GM19372 (cell line): ENCODE results near the gene CRK.
"Not testable (repeated sequence)": the region's sequence is repeated elsewhere in the genome, so short reads cannot be mapped to it uniquely, and the experiment has no call there.

Experiments used
- ATAC-seq: cut with Tn5 transposase; IDR thresholded peaks from one replicate; pipeline ENCODE4 v1.9.1; 2021; ENCODE audit warnings: mild to moderate bottlenecking, low read depth, moderate library complexity; ENCODE audit not compliant: unreplicated experiment

The CRK gene

DNA sequence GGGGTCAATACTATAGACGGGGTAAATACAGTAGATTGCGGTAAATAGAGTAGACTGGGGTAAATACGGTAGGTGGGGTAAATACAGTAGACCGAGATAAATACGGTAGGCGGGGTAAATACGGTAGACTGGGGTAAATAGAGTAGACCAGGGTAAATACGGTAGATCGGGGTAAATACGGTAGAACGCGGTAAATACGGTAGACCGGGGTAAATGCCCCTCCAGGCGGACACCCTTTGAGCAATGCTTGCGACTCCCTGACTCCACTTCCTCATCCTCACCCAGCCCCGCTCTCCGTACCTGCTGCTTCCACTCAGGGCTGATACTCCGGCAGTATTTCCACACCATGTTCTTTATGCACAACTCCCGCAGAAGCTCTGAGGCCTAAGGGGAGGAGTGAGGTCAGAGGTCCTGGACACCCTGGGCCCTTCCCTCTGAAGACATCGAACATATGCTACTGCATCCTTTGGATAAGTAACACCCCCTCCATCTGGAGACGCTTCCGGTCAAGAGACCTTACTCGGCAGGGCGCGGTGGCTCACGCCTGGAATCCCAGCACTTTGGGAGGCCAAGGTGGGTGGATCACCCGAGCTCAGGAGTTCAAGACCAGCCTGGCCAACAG is 13.3 kb upstream of the CRK start:
- ATAC-seq: no peak

DNA sequence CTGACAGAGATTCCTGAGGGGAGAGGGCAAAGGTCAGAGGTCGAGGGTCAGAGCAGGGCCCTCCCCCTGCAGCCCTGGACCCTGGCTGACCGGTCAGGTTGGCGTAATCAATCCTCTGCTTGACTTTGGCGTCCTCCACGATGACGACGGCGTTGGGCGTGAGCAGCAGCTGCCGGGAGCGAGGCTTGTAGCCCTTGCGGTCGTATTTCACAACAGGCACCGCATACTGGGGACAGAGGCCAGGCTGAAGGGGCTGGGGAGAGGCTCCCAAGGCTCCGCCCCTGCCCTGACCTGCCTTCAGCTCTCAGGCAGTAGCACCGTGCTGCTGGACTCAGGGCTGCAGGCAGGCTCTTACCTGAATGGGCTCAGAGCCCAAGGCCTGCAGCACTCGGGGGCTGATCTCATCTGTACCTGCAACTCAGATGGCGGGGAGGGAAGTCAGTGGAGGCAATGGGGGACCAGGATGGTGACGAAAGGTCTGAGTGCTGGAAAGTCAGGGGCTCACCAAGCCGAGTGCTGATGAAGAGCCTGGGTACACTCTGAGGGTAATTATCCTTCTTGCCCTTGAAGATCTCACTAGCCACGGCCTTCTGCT is 12.0 kb upstream of the CRK start:
- no peak for ATAC-seq

- no peak for ATAC-seq
Observed at GRCh38 chr17:1467258-1467657, 11.2 kb upstream of the CRK start.

DNA sequence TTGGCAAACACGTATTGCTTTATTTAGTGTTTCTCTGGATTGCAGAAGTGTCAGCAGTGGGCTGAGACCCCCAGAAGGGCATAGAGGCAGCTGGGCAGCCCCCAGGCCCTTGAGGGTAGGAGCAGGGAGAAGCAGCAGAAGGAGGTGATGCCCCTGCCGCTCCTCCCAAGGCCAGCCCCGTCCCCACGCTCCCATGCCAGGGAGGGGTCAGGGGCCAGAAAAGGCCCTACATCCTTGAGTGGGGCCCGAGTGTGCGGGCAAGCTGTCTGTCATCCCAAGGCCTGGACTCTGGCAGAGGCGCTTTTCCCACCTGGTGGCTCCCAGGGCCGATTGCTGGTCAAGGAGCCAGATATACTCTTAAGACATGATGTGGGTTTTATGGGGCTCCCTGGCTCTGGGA is 8.2 kb upstream of the CRK start:
- ATAC-seq: no peak

DNA sequence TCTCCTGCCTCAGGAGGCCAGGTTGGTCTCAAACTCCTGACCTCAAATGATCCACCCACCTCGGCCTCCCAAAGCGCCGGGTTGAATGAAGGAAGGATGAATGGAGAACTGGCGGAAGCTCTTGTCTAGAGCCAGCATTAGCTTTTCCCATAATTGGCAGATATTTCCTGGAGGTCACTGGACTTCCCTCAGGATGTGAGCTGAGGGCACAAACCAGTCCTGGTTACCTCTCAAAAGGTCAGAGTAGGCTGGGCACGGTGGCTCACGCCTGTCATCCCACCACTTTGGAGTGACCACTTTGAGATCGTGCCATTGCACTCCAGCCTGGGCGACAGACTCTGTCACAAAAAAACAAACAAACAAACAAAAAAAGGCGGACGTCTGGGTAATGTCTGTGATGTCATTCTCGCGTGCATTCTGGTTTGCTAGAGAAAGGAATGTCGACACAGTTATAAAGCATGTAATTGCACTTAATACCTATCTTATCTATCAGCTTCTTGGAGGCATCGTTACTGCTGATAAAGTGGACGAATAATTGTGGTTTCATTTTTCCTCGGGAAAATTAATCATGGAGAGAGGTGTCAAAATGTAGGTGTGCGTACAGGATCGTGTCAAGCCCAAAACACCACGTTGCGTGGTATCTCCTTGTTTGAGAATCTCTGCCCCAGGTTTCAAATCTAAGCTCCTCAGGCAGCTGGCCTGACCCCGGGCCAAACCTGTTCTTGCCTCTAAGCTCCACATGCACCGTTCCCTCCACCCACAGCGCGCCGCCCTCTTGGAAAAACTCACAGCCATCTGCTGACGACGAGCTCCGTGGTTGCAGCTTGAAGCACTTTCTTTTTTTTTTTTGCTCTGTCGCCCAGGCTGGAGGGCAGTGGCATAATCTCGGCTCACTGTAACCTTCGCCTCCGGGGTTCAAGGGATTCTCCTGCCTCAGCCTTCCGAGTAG is 6.4 kb upstream of the CRK start:
- ATAC-seq: no peak

DNA sequence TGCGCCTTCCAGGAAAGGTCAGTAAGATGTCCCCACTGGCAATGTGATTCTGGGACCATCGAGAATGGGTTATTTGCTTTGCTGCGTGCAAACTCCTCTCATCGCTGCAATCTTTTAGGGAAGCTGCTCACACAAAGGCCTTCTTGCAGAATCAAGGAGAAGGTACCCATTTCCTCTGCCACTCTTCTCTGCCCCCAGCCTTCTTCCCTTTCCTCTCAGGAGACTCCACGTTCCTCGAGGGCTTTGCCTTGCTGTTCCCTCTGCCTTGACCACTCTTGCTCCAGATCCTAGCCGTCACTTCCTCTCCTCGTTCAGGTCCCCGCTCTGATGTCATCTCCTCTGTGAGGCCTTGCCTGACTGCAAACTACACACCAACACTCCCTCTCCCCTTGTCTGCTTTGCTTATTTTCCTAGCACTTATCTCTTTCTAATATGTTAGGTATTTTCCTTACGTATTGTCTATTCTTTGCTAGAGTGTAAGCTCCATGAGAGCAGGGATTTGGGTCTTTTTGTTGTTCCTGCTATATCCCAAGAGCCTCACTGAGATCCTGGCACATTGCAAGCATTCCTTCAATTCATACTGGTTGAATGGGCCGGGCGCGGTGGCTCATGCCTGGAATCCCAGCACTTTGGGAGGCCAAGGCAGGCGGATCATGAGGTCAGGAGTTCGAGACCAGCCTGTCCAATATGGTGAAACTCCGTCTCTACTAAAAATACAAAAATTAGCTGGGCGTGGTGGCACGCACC is 5.3 kb upstream of the CRK start:
- ATAC-seq: no peak

DNA sequence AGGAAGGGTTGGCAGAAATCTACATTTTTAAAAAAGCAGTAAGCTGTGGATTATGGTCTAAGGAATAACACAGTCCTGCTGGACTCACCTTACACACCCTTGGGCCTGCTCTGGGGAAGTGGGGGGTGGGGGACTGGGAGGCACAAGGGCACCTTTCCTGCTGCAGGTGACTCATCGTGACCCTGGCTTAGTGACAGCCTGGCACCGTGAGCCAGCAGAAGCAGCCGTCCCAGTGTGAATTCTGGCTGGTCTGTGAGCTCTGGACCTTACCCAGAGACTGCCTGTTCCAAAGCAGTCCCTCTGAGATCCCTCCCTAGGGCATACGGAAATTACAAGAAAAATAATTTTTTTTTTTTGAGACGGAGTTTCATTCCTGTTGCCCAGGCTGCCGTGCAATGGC is 4.2 kb upstream of the CRK start:
- ATAC-seq: no peak

GRCh38 chr17:1455291-1455796 is 688 bp downstream of the CRK start:
- ATAC-seq: peak; percentile 12

- no peak for ATAC-seq
Observed at GRCh38 chr17:1454541-1454940, 1.5 kb downstream of the CRK start.

- ATAC-seq: not testable (repeated sequence)
Observed at GRCh38 chr17:1453694-1454093, 2.3 kb downstream of the CRK start.

DNA sequence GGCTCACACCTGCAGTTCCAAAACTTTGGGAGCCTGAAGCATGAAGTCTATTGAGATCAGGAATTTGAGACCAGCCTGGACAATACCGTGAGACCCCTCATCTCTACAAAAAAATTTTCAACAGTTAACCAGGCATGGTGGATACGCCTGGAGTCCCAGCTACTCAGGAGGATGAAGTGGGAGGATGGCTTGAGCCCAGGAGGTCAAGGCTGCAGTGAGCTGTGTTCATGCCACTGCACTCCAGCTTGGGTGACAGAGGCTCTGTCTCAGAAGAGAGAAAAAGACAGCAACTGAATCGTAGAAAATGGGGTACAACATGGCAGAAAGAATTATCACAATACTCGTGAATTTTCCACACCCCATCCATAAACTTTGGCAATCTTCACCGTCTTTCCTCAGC is 3.2 kb downstream of the CRK start:
- no peak for ATAC-seq

DNA sequence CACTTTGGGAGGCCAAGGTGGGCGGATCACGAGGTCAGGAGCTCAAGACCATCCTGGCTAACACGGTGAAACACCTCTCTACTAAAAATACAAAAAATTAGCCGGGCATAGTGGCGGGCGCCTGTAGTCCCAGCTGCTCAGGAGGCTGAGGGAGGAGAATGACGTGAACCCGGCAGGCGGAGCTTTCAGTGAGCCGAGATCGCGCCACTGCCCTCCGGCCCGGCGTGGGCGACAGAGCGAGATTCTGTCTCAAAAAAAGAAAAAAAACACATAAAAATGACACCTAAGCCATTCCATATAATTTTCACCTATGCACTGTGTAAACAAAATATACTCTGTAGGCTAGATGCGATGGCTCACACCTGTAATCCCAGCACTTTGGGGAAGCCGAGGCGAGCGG is 5.8 kb downstream of the CRK start:
- ATAC-seq: not testable (repeated sequence)

GRCh38 chr17:1449412-1449967 is 6.5 kb downstream of the CRK start:
- ATAC-seq: no peak

GRCh38 chr17:1447052-1447451 is 9.0 kb downstream of the CRK start:
- no peak for ATAC-seq

- no peak for ATAC-seq
Observed at GRCh38 chr17:1446201-1446600, 9.8 kb downstream of the CRK start.

GRCh38 chr17:1445695-1446094 is 10.3 kb downstream of the CRK start:
- ATAC-seq: not testable (repeated sequence)

- not testable (repeated sequence) for ATAC-seq
Observed at GRCh38 chr17:1442721-1443120, 13.3 kb downstream of the CRK start.

GRCh38 chr17:1442187-1442586 is 13.8 kb downstream of the CRK start:
- no peak for ATAC-seq

DNA sequence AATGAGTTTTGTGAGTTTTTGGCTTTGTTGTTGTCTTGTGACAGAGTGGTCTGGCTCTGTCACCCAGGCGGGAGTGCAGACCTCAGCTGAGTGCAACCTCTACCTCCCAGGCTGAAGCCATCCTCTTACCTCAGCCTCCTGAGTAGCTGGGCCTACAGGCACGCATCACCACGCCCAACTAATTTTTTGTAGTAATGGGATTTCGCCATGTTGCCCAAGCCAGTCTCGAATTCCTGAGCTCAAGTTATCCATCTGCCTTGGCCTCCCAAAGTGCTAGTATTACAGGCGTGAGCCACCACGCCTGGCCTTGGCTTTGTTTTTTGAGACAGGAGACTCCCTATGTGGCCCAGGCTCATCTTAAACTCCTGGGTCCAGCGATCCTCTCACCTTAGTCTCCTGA is 15.1 kb downstream of the CRK start:
- no peak for ATAC-seq

DNA sequence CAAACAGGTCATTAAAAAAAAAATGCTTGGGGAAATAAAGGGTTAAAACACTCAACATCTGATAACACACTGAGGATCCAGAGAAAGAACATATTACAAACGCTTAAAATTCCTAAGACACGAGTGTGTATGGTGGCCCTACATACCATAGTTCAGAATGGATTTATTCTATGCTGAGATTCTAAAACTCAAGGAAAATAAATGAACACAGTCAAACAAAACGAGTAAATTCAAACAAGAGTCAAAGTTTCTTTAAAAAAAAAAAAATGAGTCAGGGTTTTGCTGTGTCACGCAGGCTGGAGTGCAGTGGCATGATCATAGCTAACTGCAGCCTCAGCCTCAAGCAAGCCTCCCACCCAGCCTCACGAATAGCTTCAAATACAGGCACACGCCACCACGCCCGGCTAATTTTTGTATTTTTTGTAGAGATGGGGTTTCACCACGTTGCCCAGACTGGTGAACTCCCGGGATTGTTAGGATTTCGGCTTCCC is 17.4 kb downstream of the CRK start:
- ATAC-seq: no peak
